GF-D8 (cell line): ENCODE data around the gene PTPN1.
A peak's percentile ranks its signal among the peaks of the same experiment; 100 is the strongest.

Experiments used
- DNase-seq: peaks from one replicate; lab custom pipeline; 2025; lab: John Stamatoyannopoulos, UW

The PTPN1 gene

GRCh38 chr20:50513169-50514034 lies 3.2 kb downstream of the PTPN1 start:
- no peak for DNase-seq

- no peak for DNase-seq
Observed at GRCh38 chr20:50514035-50514337, 3.8 kb downstream of the PTPN1 start.

DNA sequence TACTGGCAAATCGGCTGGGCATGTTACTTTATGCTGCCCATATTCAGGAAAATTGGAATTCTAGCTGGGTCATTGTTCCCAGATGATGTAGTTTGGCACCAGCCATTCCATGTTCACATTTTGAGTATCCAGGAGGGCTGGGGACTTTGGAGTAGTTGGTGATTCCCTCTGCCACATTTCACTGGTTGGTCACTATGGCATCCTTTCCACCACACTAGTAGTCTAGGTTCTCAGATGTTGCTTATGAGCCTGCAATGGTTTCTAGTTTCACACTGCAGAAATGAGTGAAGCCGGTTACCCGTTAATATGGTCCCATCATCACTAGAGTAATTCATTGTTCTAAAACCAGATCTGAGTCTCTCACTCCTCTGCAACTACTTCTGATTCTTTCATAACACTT lies 4.6 kb downstream of the PTPN1 start:
- DNase-seq: no peak

- no peak for DNase-seq
Observed at GRCh38 chr20:50515471-50516106, 5.4 kb downstream of the PTPN1 start.

- DNase-seq: peak; percentile 72
Observed at GRCh38 chr20:50516180-50516934, 6.2 kb downstream of the PTPN1 start.

DNA sequence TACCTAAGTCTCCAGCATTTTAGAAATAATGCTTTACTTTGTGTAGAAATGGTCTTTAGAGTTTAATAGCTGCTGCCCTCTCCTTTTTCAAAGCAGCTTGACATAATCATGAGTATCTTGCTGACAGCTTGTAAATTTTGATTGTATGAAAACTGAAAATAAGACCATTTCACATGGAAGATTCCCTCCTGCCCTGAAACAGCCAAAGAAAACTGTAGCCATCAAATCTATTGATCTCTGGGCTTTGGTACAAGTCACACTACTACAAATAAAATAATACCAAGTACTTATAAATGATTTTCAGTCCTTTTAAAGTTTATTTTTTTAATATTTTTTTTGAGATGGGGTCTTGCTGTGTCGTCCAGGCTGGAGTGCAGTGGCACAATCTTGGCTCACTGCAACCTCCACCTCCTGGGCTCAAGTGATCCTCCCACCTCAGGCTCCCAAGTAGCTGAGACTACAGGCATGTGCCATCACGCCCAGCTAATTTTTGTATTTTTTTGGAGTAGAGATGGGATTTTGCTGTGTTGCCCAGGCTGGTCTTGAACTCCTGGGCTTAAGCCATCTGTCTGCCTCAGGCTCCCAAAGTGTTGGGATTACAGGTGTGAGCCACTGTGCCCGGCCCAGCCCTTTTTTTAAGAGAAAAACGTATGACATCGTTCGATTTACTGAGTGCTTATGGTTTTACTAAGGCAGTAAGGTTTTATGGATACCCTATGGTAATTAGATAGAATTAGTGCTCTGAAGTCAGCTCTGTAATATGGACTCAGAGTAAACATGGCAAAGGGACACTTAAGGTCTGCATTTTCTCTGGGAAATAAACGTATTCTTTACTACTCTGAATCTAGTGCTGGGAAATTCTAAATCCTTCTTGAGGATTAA lies 7.0 kb downstream of the PTPN1 start:
- DNase-seq: no peak

DNA sequence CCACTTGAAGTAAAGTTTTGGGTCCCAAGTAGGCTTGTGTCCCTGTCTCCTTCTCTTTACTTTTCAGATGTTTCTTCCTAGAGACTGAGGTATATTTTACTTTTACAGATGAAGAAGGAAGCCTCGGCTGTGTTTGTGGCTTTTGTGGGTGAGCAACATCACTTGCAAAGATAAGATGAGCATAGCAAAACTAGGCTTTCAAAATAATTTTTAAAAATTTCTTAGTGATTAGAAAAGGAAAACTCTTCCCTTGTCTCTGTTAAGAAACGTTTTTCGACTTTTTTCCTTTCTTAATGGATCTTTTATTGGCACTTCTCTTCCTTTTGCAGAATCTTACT lies 7.6 kb downstream of the PTPN1 start:
- peak; percentile 42 for DNase-seq

DNA sequence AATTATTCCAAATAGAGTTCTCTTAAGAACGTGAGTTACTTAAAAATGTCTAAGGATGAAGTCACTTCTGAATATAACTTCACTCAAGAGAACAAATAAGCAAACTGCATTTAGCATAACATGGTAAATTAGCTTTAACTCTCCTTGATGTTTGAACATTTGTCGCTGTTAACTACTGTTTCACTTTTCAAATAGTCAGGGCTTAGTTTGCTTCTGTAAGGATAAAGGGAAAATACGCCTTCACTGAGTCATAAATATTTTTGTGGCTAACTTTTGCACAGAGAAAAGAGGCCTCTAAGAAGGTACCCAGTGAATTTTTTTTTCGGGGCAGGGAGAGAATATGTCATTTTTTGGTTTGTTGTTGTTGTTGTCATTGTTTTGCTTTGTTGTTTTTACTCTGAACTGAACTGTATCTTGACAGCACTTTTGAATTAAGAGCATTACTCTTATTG lies 8.1 kb downstream of the PTPN1 start:
- DNase-seq: no peak

GRCh38 chr20:50519036-50519762 lies 9.0 kb downstream of the PTPN1 start:
- DNase-seq: no peak

DNA sequence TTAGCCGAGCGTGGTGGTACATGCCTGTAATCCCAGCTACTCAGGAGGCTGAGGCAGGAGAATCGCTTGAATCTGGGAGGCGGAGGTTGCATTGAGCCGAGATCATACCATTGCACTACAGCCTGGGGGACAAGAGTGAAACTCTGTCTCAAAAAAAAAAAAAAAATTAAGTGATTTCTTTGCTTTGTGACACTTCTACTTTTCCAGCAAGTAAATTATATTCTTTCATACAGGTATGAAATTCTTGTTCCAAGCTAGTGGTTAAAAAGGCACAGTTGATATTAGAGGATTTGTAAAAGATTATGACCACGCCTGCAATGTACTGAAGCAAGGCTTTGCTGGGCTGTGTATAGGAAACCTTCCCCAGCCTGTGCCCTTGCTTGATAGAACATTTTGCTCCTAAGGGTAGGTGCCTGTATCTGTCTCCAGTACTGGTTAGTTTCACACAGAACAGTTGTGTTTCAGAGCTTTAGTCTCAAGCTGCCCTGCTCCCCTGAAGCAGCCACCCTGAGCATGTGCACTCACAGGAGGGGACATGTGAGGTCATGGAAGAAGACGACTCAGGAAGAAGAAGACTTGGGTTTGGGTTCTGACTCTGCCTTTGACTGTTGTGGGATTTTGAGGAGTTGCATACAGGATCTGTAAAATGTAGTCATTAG lies 10.2 kb downstream of the PTPN1 start:
- DNase-seq: no peak

DNA sequence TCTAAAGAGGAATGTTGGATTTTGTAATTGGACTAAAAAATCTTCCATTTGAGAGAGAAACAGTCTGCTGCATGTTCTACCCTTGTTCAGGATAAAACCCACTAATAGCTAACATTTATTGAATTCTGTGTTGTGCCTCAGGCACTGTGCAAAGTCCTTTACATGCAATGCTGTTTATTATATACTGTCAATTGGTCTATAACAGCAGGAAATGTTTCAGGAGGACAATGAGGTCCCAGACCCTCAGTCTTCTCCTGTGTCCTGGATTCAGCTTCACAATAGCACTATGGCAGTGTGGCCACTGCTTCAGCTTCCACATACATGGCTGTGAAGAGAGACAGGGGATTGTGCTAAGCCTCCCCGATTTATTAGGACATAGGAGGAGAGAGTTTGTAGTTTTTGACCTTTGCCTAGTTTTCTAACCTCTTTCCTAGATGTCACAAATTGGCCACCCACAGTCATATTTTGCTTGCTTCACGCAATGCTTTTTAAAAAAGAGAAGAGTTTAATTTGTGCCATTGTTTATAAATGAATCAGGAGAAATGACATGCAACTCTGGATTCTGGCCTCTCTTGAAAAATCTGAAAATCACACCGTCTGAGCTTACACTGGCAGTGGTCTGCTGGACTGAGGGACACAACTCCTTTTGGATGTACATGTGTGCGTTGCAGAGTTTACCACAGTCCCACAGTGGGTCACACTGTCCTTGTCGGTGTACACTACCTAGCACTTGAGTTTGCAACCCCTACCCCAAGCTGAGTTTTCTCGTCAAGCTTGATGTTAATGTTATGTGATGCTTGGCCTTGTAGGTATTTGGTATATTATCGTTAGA lies 11.3 kb downstream of the PTPN1 start:
- DNase-seq: no peak

GRCh38 chr20:50522053-50522674 lies 12.0 kb downstream of the PTPN1 start:
- peak; percentile 42 for DNase-seq

DNA sequence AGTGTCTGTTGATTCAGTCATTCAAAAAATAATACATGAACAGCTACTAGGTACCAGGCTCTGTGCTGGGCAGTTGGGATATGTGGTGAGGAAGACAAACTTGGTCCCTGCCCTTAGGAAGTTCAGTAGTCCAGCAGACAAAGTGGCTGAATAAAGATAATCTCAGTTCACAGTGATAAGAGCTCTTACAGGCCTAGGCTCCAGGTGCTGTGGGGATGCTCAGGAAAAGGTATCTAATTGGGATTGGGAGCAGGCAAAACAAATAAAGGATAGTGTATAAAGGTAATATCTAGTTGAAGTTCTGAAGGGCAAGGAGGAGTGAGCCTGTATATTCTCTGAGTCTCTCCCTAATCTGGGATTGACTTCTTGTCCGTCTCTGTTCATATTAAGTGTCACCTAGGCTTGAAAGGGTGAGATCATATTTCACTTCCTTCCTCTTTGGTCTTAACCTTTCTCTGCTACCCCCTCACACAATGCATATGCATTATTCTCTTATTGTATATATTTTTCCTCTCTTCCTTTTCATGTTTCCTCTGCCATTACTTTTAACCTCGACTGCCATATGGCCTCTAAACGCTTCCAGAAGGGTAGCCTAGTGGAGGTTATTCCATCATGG lies 13.5 kb downstream of the PTPN1 start:
- peak; percentile 20 for DNase-seq

- DNase-seq: no peak
Observed at GRCh38 chr20:50525681-50526080, 15.5 kb downstream of the PTPN1 start.

- no peak for DNase-seq
Observed at GRCh38 chr20:50526403-50526989, 16.3 kb downstream of the PTPN1 start.

GRCh38 chr20:50527068-50527605 lies 17.0 kb downstream of the PTPN1 start:
- DNase-seq: no peak

- no peak for DNase-seq
Observed at GRCh38 chr20:50528129-50528528, 17.9 kb downstream of the PTPN1 start.

DNA sequence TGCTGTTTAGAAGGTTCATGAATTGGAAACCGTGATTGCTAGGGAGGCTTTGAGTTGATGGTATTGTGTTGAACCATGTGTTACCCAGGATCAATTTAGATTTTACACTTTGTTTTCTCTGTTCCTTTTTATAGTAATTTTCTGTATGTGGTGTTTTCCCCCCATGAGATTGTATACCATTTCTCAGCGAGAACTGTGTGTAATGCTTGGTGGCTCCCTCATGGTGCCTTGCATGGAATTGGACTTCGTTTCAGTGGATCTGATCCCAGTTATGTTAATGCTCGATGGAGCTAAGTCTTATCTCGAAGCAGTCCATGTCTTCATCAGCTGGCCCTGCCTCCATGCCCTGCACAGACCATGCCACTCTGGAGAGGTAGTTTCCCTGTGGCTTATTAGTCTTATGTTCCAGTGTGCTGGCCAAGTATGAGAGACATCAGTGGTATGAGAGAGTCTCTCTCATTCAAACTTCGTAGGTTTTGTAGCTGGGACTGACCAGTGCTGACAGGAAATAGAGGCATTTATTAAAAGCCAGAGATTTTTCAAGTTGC lies 18.7 kb downstream of the PTPN1 start:
- no peak for DNase-seq
